Activated naive CD4-positive, alpha-beta T cell treated with anti-CD3 and anti-CD28 coated beads for 36 hours (primary cell): ENCODE measurements around the gene CLDND2. TPM values are rescaled to one million over a fixed set of nuclear protein-coding genes. Genes with fewer than 3 reads are reported as not detected.

Experiments
- CTCF ChIA-PET: fragments of 350-600 bp; sonication (Branson Sonifier 250); formaldehyde crosslinking; loops from one replicate; lab custom pipeline; 2021; ENCODE audit warnings: antibody characterized with exemption; lab: Charles Lee
- DNase-seq: peaks from one replicate; pipeline ENCODE4 v3.0.0-alpha.2; 2020
- H3K27ac Mint-ChIP-seq: one replicate; pipeline ENCODE4 v1.8.0; 2021; ENCODE audit warnings: mild to moderate bottlenecking, mixed read lengths
- H3K27me3 Mint-ChIP-seq: one replicate; pipeline ENCODE4 v1.8.0; 2021; ENCODE audit warnings: low read depth, mixed read lengths
- H3K36me3 Mint-ChIP-seq: one replicate; pipeline ENCODE4 v1.8.0; 2021; ENCODE audit warnings: low read depth, mixed read lengths
- H3K4me1 Mint-ChIP-seq: one replicate; pipeline ENCODE4 v1.8.0; 2021; ENCODE audit warnings: low read depth, mixed read lengths
- H3K4me3 Mint-ChIP-seq: one replicate; pipeline ENCODE4 v1.8.0; 2021; ENCODE audit warnings: mild to moderate bottlenecking, moderate library complexity, mixed read lengths
- H3K9me3 Mint-ChIP-seq: one replicate; pipeline ENCODE4 v1.8.0; 2021; ENCODE audit warnings: mixed read lengths
- intact Hi-C: fragments of 100-400 bp; cut with micrococcal nuclease; formaldehyde crosslinking; loops from one replicate; pipeline ENCODE4 v1.15.1; 2023
- total RNA-seq, 2 experiments: library from RNA; stranded (reverse); gene quantifications; one replicate each; pipeline ENCODE4 v1.2.3, GENCODE V29; 2021

The CLDND2 gene
- total RNA-seq, 2 experiments from 2014 or later, result 0.72 TPM

GRCh38 chr19:51337861-51338562 lies 30.8 kb downstream of the CLDND2 start:
- CTCF ChIA-PET, result interaction anchor here (0.7 to 1.8 kb wide), 10 partner anchors 17 to 104 kb away, joined by 3 to 8 read pairs (median 4); no protein-coding TSS in a partner anchor
- intact Hi-C loops, result loop anchor here (5.0 kb wide), 1 partner anchor 179 kb away; no protein-coding TSS in a partner anchor
- no peaks in the 10 kb centered on the region for H3K9me3 Mint-ChIP-seq
- peak overlapping the region; percentile 83 for H3K4me3 Mint-ChIP-seq
- H3K4me1 Mint-ChIP-seq, result peaks cover 13% of the 10 kb centered on the region
- no peaks in the 10 kb centered on the region for H3K27me3 Mint-ChIP-seq
- H3K36me3 Mint-ChIP-seq, result no peaks in the 10 kb centered on the region
- no peak for DNase-seq
- no peak overlapping the region for H3K27ac Mint-ChIP-seq

DNA sequence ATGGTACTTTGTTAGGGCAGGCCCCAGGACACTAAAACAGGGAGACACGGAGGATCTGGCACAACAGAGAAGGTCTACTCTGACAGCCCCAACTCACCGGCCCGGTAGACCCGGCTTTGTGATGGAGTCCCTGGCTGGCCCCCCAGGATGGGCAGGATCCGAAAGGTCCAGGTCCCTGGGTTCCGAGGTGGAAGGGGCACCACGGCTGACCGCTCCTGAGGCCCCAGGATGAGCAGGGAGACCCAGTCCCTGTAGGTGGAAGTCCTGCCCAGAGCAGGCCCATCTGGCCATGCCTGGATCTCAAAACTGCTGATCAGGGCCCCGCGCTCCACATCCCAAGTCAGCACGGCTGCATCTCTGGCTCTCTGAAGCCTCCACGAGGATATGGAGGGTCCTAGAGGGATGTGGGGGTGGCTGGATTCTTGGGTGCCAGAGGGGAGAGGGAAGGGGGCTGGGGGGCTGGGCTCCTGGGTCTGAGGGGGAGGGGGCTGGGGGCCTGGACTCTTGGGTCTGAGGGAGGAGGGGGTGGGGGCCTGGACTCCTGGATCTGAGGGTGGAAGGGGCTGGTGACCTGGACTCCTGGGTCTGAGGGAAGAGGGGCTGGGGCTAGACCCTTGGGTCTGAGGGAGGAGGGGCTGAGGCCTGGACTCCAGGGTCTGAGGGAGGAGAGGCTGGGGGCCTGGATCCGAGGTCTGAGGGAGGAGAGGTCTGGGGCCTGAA lies 31.5 kb downstream of the CLDND2 start:
- H3K4me3 Mint-ChIP-seq, result no peak overlapping the region
- no peaks in the 10 kb centered on the region for H3K9me3 Mint-ChIP-seq
- intact Hi-C loops, result loop anchor here (5.0 kb wide), 1 partner anchor 180 kb away; no protein-coding TSS in a partner anchor
- no peak overlapping the region for H3K27ac Mint-ChIP-seq
- no peaks in the 10 kb centered on the region for H3K27me3 Mint-ChIP-seq
- H3K36me3 Mint-ChIP-seq, result no peaks in the 10 kb centered on the region
- H3K4me1 Mint-ChIP-seq, result peaks cover 13% of the 10 kb centered on the region
- CTCF ChIA-PET, result interaction anchor here (0.7 to 1.0 kb wide), 5 partner anchors 18 to 70 kb away, joined by 3 to 5 read pairs (median 5); no protein-coding TSS in a partner anchor
- no peak for DNase-seq

GRCh38 chr19:51333836-51334460 lies 34.9 kb downstream of the CLDND2 start:
- Mint-ChIP-seq H3K27ac (no peak overlapping the region), H3K4me1 (peaks cover 5% of the 10 kb centered on the region), H3K27me3 (peaks cover 21% of the 10 kb centered on the region), H3K36me3 (no peaks in the 10 kb centered on the region), H3K9me3 (peaks cover 1% of the 10 kb centered on the region), H3K4me3 (no peak overlapping the region)
- DNase-seq, result no peak
- intact Hi-C loops, result no loop called here
- CTCF ChIA-PET, result interaction anchor here (0.7 kb wide), 1 partner anchor 25 kb away, joined by 3 read pairs; no protein-coding TSS in a partner anchor

DNA sequence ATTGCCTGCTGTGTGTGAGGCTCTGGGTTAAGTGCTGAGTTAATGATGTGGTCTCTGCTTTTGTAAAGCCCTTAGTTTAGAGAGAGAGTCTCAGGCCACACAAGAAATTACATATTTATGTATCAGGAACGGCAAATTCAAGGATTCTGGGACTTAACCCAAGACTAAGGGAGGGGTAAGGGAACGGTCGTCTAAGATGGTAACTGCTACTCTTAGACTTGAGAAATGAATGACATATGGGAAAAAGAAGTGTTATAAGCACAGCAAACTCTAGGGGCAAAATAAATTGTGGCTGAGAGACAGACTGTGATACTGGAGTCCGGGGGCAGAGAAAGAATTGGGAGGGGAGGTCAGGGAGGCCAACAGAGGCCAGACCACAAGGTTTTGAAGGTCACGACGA lies 37.1 kb downstream of the CLDND2 start:
- peaks cover 34% of the 10 kb centered on the region for H3K27me3 Mint-ChIP-seq
- no peak overlapping the region for H3K4me3 Mint-ChIP-seq
- intact Hi-C loops, result no loop called here
- no peak overlapping the region for H3K27ac Mint-ChIP-seq
- H3K4me1 Mint-ChIP-seq, result peaks cover 5% of the 10 kb centered on the region
- peaks cover 1% of the 10 kb centered on the region for H3K9me3 Mint-ChIP-seq
- CTCF ChIA-PET, result no interaction called here
- no peaks in the 10 kb centered on the region for H3K36me3 Mint-ChIP-seq
- DNase-seq, result no peak

DNA sequence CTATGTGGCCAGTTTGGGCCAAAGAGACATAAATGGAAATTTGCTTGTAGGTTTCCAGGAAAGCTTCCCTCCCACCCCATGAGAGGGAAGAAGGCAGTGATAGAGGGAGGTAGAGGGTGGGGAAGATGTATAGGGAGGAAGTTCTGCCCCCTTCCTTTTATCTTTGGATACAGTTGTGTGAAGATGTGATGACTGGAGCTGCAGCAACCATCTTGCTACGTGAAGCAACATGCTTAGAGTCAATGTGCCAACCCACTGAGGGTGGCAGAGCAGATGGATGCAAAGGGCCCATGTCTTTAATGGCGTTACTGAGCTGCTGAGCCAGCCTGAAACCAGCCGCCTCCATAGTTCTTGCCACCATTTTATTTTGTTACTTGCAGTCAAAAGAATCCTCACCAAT lies 37.6 kb downstream of the CLDND2 start:
- intact Hi-C loops, result no loop called here
- Mint-ChIP-seq H3K36me3 (no peaks in the 10 kb centered on the region), H3K4me1 (peaks cover 5% of the 10 kb centered on the region), H3K4me3 (no peak overlapping the region), H3K27ac (no peak overlapping the region), H3K27me3 (peaks cover 39% of the 10 kb centered on the region), H3K9me3 (peaks cover 1% of the 10 kb centered on the region)
- CTCF ChIA-PET, result no interaction called here
- no peak for DNase-seq

- Mint-ChIP-seq H3K4me3 (no peak overlapping the region), H3K9me3 (peaks cover 1% of the 10 kb centered on the region), H3K4me1 (peaks cover 5% of the 10 kb centered on the region), H3K27me3 (peaks cover 47% of the 10 kb centered on the region), H3K27ac (no peak overlapping the region), H3K36me3 (no peaks in the 10 kb centered on the region)
- DNase-seq, result no peak
- CTCF ChIA-PET, result no interaction called here
- intact Hi-C loops, result no loop called here
Measured at GRCh38 chr19:51330366-51330765, 38.4 kb downstream of the CLDND2 start.

DNA sequence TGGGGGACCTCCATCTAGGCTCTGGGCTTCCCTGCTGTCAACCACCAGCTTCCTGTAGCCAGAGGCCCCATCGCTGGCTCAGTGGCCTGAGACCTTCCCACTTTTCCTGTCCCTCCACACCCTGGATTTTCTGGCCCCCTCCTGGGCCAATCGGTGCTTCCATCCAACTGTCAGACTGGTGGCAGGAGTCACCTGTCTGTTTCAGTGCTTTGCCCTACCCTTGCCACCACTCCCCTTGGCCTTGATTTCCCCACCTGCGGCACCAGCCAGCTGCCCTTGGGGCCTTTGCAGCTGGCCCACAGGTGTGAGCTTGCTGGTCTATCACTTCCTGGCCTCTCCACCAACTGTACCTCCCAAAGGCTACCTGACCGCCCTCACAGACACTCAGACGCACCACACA lies 39.4 kb downstream of the CLDND2 start:
- Mint-ChIP-seq H3K27me3 (peaks cover 50% of the 10 kb centered on the region), H3K9me3 (peaks cover 1% of the 10 kb centered on the region), H3K36me3 (no peaks in the 10 kb centered on the region), H3K4me3 (no peak overlapping the region), H3K27ac (no peak overlapping the region), H3K4me1 (peaks cover 5% of the 10 kb centered on the region)
- intact Hi-C loops, result no loop called here
- no peak for DNase-seq
- CTCF ChIA-PET, result no interaction called here

- Mint-ChIP-seq H3K9me3 (peaks cover 1% of the 10 kb centered on the region), H3K36me3 (no peaks in the 10 kb centered on the region), H3K27ac (no peak overlapping the region), H3K4me3 (peak overlapping the region; percentile 39), H3K27me3 (peaks cover 57% of the 10 kb centered on the region), H3K4me1 (peaks cover 5% of the 10 kb centered on the region)
- DNase-seq, result peak; percentile 75
- intact Hi-C loops, result loop anchor here (2.0 kb wide), 1 partner anchor 169 kb away; no protein-coding TSS in a partner anchor
- CTCF ChIA-PET, result interaction anchor here (0.6 kb wide), 1 partner anchor 171 kb away, joined by 3 read pairs; no protein-coding TSS in a partner anchor
Measured at GRCh38 chr19:51327066-51328001, 41.5 kb downstream of the CLDND2 start.

DNA sequence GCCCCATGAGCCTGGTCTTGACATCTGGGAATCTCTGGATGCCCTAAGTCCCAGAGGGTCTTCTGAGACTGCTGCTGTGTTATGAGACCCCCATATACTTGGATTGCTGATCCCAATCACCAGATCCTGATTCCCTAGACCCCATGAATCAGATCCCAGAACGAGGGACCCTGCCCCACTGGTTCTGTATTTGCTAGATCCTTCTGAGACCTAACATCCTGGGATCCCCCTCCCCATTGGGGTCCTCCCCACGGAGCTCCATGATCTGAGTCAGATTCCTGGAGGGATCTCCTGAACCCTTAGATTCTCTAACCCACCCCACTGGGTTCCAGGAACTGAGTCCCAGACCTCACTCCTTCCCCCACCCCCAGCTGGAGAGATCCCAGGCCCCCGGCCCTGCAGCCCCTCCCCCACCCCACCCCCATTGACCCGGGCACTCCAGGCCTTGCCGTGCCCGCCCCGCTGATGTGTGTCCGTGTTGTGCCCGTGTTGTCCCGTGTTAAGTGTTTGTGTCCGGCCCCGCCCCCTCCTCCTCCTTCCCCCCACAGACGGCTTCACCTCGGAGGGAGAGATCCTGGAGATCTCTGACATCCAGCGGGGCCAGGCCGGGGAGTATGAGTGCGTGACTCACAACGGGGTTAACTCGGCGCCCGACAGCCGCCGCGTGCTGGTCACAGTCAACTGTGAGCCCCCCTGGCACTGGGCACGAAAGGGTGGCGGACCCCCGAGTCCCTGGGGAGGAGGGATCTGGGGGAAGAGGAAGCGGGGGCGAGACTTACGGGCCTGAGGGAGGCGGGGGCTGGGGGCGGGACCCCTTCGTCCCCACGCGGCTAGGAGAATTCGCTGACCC lies 42.4 kb downstream of the CLDND2 start:
- intact Hi-C loops, result loop anchor here (2.0 kb wide), 1 partner anchor 168 kb away; no protein-coding TSS in a partner anchor
- no peak overlapping the region for H3K27ac Mint-ChIP-seq
- H3K9me3 Mint-ChIP-seq, result peaks cover 1% of the 10 kb centered on the region
- H3K27me3 Mint-ChIP-seq, result peaks cover 52% of the 10 kb centered on the region
- peaks cover 5% of the 10 kb centered on the region for H3K4me1 Mint-ChIP-seq
- CTCF ChIA-PET, result no interaction called here
- H3K4me3 Mint-ChIP-seq, result no peak overlapping the region
- H3K36me3 Mint-ChIP-seq, result no peaks in the 10 kb centered on the region
- DNase-seq, result no peak

DNA sequence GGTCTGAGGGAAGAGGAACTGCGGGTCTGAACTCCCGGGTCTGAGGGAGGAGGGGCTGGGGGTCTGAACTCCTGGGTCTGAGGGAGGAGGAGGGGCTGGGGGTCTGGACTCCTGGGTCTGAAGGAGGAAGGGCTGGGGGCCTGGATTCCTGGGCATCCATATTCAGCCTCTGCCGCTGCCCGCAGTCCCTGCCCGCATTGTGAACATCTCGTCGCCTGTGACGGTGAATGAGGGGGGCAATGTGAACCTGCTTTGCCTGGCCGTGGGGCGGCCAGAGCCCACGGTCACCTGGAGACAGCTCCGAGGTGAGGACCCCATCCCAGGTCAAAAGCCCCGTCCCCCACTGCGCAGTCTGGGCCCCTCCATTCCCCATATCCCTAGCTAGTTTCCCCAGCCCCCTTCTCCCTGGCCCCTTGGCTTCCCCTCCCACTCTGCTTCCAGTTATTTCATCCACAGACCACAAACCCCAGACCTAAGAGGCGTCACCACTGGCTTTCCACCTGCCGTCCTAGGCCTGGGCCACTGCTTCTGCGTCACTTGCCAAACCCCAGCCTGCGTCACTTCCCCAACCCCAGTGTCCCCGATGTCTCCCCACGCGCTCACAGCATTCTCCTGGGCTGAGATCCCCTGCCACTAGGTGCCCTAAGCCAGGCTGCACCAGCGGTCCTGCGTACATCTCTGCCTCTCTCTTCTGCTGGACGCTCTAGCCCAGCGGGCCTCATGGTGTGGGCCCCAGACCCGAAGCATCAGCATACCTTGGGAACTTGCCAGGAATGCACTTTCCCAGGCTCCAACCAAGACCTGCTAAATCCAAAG lies 43.4 kb downstream of the CLDND2 start:
- no peaks in the 10 kb centered on the region for H3K9me3 Mint-ChIP-seq
- no peak overlapping the region for H3K4me3 Mint-ChIP-seq
- CTCF ChIA-PET, result no interaction called here
- intact Hi-C loops, result no loop called here
- no peaks in the 10 kb centered on the region for H3K36me3 Mint-ChIP-seq
- peaks cover 46% of the 10 kb centered on the region for H3K27me3 Mint-ChIP-seq
- H3K27ac Mint-ChIP-seq, result no peak overlapping the region
- no peak for DNase-seq
- peaks cover 5% of the 10 kb centered on the region for H3K4me1 Mint-ChIP-seq
